Measurements from ENCODE around the gene DERL2. TPM values are rescaled to one million over a fixed set of nuclear protein-coding genes. Genes with fewer than 3 reads are reported as not detected.

DERL2 gene
- total RNA-seq, 2 experiments from 2014 or later = 68.6 to 72.3 TPM

DNA sequence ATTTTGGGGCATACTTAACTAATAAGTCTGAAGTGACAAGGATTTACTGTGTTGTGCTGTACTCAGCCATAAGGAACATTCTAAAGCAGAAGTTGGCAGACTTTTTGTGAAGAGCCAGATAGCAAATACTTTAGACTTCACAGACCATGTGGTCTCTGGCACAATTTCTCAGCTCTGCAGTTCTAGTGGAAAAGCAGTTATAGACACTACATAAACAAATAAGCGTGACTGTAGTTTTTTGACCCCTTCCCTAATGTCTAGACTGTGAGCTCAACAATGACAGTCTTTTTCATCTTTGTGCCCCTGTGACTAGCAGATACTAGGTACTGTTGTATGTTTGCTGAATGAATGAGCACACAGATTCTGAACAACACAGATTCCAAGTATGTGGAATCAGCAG, 61.1 kb downstream of the DERL2 start:
- POLR2A ChIA-PET = interaction anchor here (0.7 to 3.0 kb wide), 2 partner anchors 13 to 55 kb away, joined by 6 to 10 read pairs; partner anchors contain the start of gene C1QBP
- Mint-ChIP-seq H3K4me1 (peaks cover 20% of the 10 kb centered on the region), H3K36me3 (peaks cover 24% of the 10 kb centered on the region), H3K27ac (peak overlapping the region; percentile 34), H3K9me3 (no peaks in the 10 kb centered on the region), H3K4me3 (no peak overlapping the region), H3K27me3 (no peaks in the 10 kb centered on the region)
- ATAC-seq (ENCODE audit: low read depth) = no peak
- no peak for DNase-seq

GRCh38 chr17:5422505-5422904, 63.5 kb downstream of the DERL2 start:
- Mint-ChIP-seq H3K4me1 (peaks cover 25% of the 10 kb centered on the region), H3K27me3 (no peaks in the 10 kb centered on the region), H3K36me3 (peaks cover 18% of the 10 kb centered on the region), H3K27ac (no peak overlapping the region), H3K4me3 (no peak overlapping the region), H3K9me3 (no peaks in the 10 kb centered on the region)
- DNase-seq = no peak
- no peak for ATAC-seq (ENCODE audit: low read depth)
- POLR2A ChIA-PET = interaction anchor here (1.6 to 3.0 kb wide), 2 partner anchors 10 to 16 kb away, joined by 5 to 10 read pairs; partner anchors contain the start of gene C1QBP

Other genes starting within 250 kb of the DERL2 start
- 10 to 100 TPM; 39.2 to 42.0 TPM for gene RABEP1, start 203.9 kb downstream of the DERL2 start, total RNA-seq
- 10 to 100 TPM; 93.6 to 99.5 TPM for gene NUP88, start 66.5 kb downstream of the DERL2 start, total RNA-seq
- 10 to 100 TPM; 61.9 to 63.9 TPM for gene RPAIN, start 66.0 kb downstream of the DERL2 start, total RNA-seq
- 100 to 1,000 TPM; 109 to 112 TPM for gene C1QBP, start 47.0 kb downstream of the DERL2 start, total RNA-seq
- 10 to 100 TPM; 14.4 to 14.5 TPM for gene DHX33, start 17.2 kb downstream of the DERL2 start, total RNA-seq
- gene MIS12, start 388 bp upstream of the DERL2 start, total RNA-seq = 10 to 100 TPM; 38.4 to 39.5 TPM
- 100 to 1,000 TPM; 120 to 126 TPM for gene NLRP1, start 98.3 kb upstream of the DERL2 start, total RNA-seq